Hepatocyte (in vitro differentiated cells): ENCODE data around the gene ATP6V0E1.

Experiments
- EZH2 ChIP-seq: fragments of 200-600 bp; sonication (generic); IDR thresholded peaks from 2 replicates; pipeline ENCODE4 v1.6.1; 2016; ENCODE audit warnings: antibody characterized with exemption, mild to moderate bottlenecking, borderline replicate concordance
- EZH2phosphoT487 ChIP-seq: fragments of 200-600 bp; sonication (generic); IDR thresholded peaks from one replicate; pipeline ENCODE4 v1.6.1; 2018; ENCODE audit warnings: antibody characterized with exemption, mild to moderate bottlenecking, low read depth, moderate library complexity; ENCODE audit not compliant: unreplicated experiment, severe bottlenecking
- TF ChIP-seq, protein P1 (sequence below): fragments of 200-600 bp; sonication (generic); IDR thresholded peaks from 2 replicates; pipeline ENCODE4 v1.5.1; 2016; ENCODE audit warnings: antibody characterized with exemption, mild to moderate bottlenecking; ENCODE audit not compliant: poor library complexity

DNA sequence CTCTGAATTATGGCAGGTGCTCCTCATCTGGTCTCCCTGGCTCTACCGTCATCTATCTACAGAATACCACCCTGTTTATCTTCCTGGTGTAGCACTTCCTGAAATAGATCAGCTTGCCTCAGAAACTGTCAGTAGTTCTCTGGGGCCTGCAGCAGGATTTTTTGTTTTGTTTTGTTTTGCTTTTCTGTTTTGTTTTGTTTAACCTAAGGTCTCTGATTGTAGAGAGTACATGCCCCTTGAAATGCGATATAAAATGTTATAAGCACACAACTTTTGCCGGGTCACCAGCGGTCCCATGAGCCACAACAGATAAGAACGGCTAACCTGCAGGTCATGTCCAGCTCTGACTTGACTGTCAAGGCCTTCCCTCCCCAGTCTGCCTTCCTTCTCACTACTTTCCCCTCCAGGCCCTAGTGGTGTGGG lies 45.9 kb downstream of the ATP6V0E1 start:
- TF ChIP-seq, protein P1, sequence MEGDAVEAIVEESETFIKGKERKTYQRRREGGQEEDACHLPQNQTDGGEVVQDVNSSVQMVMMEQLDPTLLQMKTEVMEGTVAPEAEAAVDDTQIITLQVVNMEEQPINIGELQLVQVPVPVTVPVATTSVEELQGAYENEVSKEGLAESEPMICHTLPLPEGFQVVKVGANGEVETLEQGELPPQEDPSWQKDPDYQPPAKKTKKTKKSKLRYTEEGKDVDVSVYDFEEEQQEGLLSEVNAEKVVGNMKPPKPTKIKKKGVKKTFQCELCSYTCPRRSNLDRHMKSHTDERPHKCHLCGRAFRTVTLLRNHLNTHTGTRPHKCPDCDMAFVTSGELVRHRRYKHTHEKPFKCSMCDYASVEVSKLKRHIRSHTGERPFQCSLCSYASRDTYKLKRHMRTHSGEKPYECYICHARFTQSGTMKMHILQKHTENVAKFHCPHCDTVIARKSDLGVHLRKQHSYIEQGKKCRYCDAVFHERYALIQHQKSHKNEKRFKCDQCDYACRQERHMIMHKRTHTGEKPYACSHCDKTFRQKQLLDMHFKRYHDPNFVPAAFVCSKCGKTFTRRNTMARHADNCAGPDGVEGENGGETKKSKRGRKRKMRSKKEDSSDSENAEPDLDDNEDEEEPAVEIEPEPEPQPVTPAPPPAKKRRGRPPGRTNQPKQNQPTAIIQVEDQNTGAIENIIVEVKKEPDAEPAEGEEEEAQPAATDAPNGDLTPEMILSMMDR: no peak
- TF ChIP-seq EZH2 (no peak), EZH2phosphoT487 (no peak)
